HepG2 (cell line): ENCODE results near the gene PRKAR1B. TPM values are rescaled to one million over a fixed set of nuclear protein-coding genes. Genes with fewer than 3 reads are reported as not detected.

Source experiments
- AHR ChIP-seq: IDR thresholded peaks from 2 replicates; pipeline ENCODE4 v1.6.1; 2018; ENCODE audit warnings: missing genetic modification reagents, missing compliant biosample characterization
- DNMT3B ChIP-seq: conservative IDR thresholded peaks from 2 replicates; pipeline ENCODE4 v1.6.1; 2016; ENCODE audit warnings: missing biosample characterization, control low read depth
- GFI1 ChIP-seq: sonication (generic); formaldehyde crosslinking; IDR thresholded peaks from 2 replicates; pipeline ENCODE4 v1.5.0; 2020; ENCODE audit warnings: missing genetic modification reagents, mild to moderate bottlenecking, borderline replicate concordance
- IKZF1 ChIP-seq: fragments of 450-650 bp; IDR thresholded peaks from 2 replicates; pipeline ENCODE4 v1.7.1; 2016
- IKZF5 ChIP-seq: IDR thresholded peaks from 2 replicates; pipeline ENCODE4 v1.6.1; 2018; ENCODE audit warnings: missing genetic modification reagents, mild to moderate bottlenecking, missing compliant biosample characterization
- KLF6 ChIP-seq: IDR thresholded peaks from 2 replicates; pipeline ENCODE4 v1.8.0; 2016; ENCODE audit warnings: missing biosample characterization, missing genetic modification reagents
- MBNL3 ChIP-seq: fragments of 250-450 bp; sonication (Bioruptor Pico); conservative IDR thresholded peaks from 2 replicates; pipeline ENCODE4 v1.8.0; 2022; ENCODE audit warnings: mild to moderate bottlenecking, inconsistent platforms
- MTF2 ChIP-seq: sonication (generic); formaldehyde crosslinking; IDR thresholded peaks from 2 replicates; pipeline ENCODE4 v1.5.0; 2020; ENCODE audit warnings: missing genetic modification reagents, borderline replicate concordance
- NFYC ChIP-seq: IDR thresholded peaks from 2 replicates; pipeline ENCODE4 v1.6.1; 2016; ENCODE audit warnings: missing genetic modification reagents, missing compliant biosample characterization
- PHF8 ChIP-seq: sonication (generic); formaldehyde crosslinking; IDR thresholded peaks from 2 replicates; pipeline ENCODE4 v1.5.0; 2020; ENCODE audit warnings: missing genetic modification reagents
- TEAD3 ChIP-seq: optimal IDR thresholded peaks from 2 replicates; pipeline ENCODE3; 2016; ENCODE audit warnings: borderline replicate concordance
- ZBTB40 ChIP-seq, 2 experiments: fragments of 450-650 bp in 1 of 2; sonication (generic) in 1 of 2; formaldehyde crosslinking in 1 of 2; IDR thresholded peaks; 2 replicates each; pipeline versions ENCODE4 v1.6.1 to v1.8.0; 2016 to 2022; ENCODE audit warnings: antibody characterized with exemption in 1 of 2, mild to moderate bottlenecking in 1 of 2, missing genetic modification reagents in 1 of 2
- ZFP1 ChIP-seq: IDR thresholded peaks from 2 replicates; pipeline ENCODE4 v1.6.1; 2016
- ZNF468 ChIP-seq: sonication (generic); formaldehyde crosslinking; IDR thresholded peaks from 2 replicates; pipeline ENCODE4 v1.8.0; 2022; ENCODE audit warnings: mild to moderate bottlenecking, moderate library complexity, missing genetic modification reagents
- ZNF546 ChIP-seq: sonication (generic); formaldehyde crosslinking; conservative IDR thresholded peaks from 2 replicates; pipeline ENCODE4 v1.8.1; 2023; ENCODE audit warnings: mild to moderate bottlenecking, missing genetic modification reagents
- ZNF549 ChIP-seq: sonication (generic); formaldehyde crosslinking; IDR thresholded peaks from 2 replicates; pipeline ENCODE4 v1.5.0; 2020; ENCODE audit warnings: missing genetic modification reagents
- polyA plus RNA-seq, 8 experiments: library from polyadenylated mRNA; depleted of rRNA in 3 of 8; stranded (reverse) in 7 of 8; unstranded in 1 of 8; fragments of >200 nt; fragmentation: Illumina TruSeq in 4 of 8; extraction: Trizol in 4 of 8; gene quantifications; 2 replicates each; pipeline versions ENCODE4 v1.2.1 to v1.2.3, GENCODE V29; 2011 to 2016; ENCODE audit warnings: low read depth in 4 of 8, missing spikeins in 1 of 8, mixed read lengths in 1 of 8; ENCODE audit not compliant: insufficient read depth in 1 of 8
- total RNA-seq, 5 experiments: library from RNA; depleted of rRNA; stranded (reverse); fragments of >200 nt; fragmentation: Illumina TruSeq; extraction: Trizol; gene quantifications; 2 replicates each; pipeline ENCODE4 v1.2.3, GENCODE V29; 2016; ENCODE audit warnings: low read depth in 1 of 5
- TF ChIP-seq, protein P1 (sequence below): sonication (generic); formaldehyde crosslinking; IDR thresholded peaks from 2 replicates; pipeline ENCODE4 v1.8.0; 2022; ENCODE audit warnings: low read depth, missing genetic modification reagents

The PRKAR1B gene
- total and polyA plus RNA-seq, 2 of the 13 experiments (the other 11 are each of a cell fraction or from before 2014, with no cell fraction given): 7.9 to 28.2 TPM

GRCh38 chr7:538764-539685 lies 188.1 kb downstream of the PRKAR1B start (continued):
- TF ChIP-seq IKZF1 (no peak), TEAD3 (CRISPR knock-in tag) (peak; percentile 6), IKZF5 (CRISPR knock-in tag) (0 out of 2 replicates have a peak, but pooled peaks have one; percentile 13), MTF2 (no peak), NFYC (CRISPR knock-in tag) (no peak), ZBTB40 (IDR thresholded peaks at IDR 0.05) (no peak), ZBTB40 (CRISPR knock-in tag; IDR thresholded peaks at IDR 0.05) (no peak), PHF8 (CRISPR knock-in tag) (peak; percentile 33; the same call in 1 of the 2 replicates), MBNL3 (no peak), ZNF546 (CRISPR knock-in tag) (no peak), GFI1 (no peak), ZNF549 (CRISPR knock-in tag) (no peak), ZNF468 (CRISPR knock-in tag) (no peak), AHR (CRISPR knock-in tag) (0 out of 2 replicates have a peak, but pooled peaks have one; percentile 8), DNMT3B (no peak), ZFP1 (CRISPR knock-in tag) (no peak), KLF6 (CRISPR knock-in tag) (0 out of 2 replicates have a peak, but pooled peaks have one; percentile 31)
- TF ChIP-seq, protein P1, sequence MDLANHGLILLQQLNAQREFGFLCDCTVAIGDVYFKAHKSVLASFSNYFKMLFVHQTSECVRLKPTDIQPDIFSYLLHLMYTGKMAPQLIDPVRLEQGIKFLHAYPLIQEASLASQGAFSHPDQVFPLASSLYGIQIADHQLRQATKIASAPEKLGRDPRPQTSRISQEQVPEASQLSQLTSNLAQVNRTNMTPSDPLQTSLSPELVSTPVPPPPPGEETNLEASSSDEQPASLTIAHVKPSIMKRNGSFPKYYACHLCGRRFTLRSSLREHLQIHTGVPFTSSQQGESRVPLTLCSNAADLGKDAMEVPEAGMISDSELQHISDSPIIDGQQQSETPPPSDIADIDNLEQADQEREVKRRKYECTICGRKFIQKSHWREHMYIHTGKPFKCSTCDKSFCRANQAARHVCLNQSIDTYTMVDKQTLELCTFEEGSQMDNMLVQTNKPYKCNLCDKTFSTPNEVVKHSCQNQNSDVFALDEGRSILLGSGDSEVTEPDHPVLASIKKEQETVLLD (CRISPR knock-in tag): no peak
